22Rv1 (cell line): ENCODE results near the gene PIGZ.

Experiments
- H3K27ac ChIP-seq: fragments of 450-650 bp; 2 replicates; pipeline ENCODE4 v1.5.1; 2017
- ZFX ChIP-seq: fragments of 450-650 bp; IDR thresholded peaks from 2 replicates; pipeline ENCODE4 v1.6.1; 2017; ENCODE audit warnings: antibody characterized with exemption, borderline replicate concordance
- TF ChIP-seq, protein P1 (sequence below): fragments of 450-650 bp; IDR thresholded peaks from 2 replicates; pipeline ENCODE4 v1.5.1; 2017; ENCODE audit warnings: mild to moderate bottlenecking

Gene PIGZ

DNA sequence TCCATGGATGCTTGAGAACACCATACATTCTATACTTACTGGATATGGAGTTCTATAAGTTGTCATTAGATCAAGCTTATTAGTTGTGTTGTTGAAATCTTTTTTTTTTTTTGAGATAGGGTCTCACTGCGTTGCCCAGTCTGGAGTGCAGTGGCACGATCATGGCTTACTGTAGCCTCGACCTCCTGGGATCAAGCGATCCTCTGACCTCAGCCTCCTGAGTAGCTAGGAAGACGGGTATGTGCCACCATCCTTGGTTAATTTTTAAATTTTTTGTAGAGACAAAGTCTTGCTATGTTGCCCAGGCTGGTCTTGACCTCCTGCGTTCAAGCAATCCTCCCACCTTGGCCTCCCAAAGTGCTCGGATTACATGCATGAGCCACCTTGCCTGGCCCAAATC, 13.8 kb downstream of the PIGZ start:
- no peak overlapping the region for H3K27ac ChIP-seq
- no peak for TF ChIP-seq ZFX
- TF ChIP-seq, protein P1, sequence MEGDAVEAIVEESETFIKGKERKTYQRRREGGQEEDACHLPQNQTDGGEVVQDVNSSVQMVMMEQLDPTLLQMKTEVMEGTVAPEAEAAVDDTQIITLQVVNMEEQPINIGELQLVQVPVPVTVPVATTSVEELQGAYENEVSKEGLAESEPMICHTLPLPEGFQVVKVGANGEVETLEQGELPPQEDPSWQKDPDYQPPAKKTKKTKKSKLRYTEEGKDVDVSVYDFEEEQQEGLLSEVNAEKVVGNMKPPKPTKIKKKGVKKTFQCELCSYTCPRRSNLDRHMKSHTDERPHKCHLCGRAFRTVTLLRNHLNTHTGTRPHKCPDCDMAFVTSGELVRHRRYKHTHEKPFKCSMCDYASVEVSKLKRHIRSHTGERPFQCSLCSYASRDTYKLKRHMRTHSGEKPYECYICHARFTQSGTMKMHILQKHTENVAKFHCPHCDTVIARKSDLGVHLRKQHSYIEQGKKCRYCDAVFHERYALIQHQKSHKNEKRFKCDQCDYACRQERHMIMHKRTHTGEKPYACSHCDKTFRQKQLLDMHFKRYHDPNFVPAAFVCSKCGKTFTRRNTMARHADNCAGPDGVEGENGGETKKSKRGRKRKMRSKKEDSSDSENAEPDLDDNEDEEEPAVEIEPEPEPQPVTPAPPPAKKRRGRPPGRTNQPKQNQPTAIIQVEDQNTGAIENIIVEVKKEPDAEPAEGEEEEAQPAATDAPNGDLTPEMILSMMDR, result no peak

DNA sequence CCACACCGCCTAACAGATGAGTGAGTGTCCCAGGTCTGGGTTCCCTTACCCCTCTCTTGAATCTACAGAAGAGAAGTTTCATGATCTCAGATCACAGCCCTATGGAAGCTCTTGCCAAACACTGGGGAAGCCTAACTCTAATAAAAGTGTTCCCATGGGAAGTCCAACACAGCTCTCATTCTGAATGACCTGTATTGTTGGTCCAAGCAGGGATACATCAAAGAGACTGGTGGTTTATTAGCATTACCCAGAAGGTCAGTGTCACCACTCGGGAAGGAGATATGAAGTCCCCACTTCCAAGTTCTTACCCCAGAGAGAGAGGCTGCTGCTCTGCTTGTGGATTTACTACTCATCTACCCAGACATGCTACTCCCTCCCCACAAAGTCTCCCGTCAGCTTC, 17.3 kb downstream of the PIGZ start:
- TF ChIP-seq ZFX, result no peak
- TF ChIP-seq, protein P1, result no peak
- H3K27ac ChIP-seq, result no peak overlapping the region

- TF ChIP-seq, protein P1, result no peak
- no peak for TF ChIP-seq ZFX
Measured at GRCh38 chr3:196949750-196950149, 18.9 kb downstream of the PIGZ start.

GRCh38 chr3:196949285-196949619, 19.4 kb downstream of the PIGZ start:
- TF ChIP-seq ZFX, result no peak
- TF ChIP-seq, protein P1, result no peak
- no peak overlapping the region for H3K27ac ChIP-seq

More at GRCh38 chr3:196949750-196950149, 18.9 kb downstream of the PIGZ start:
- H3K27ac ChIP-seq, result no peak overlapping the region

DNA sequence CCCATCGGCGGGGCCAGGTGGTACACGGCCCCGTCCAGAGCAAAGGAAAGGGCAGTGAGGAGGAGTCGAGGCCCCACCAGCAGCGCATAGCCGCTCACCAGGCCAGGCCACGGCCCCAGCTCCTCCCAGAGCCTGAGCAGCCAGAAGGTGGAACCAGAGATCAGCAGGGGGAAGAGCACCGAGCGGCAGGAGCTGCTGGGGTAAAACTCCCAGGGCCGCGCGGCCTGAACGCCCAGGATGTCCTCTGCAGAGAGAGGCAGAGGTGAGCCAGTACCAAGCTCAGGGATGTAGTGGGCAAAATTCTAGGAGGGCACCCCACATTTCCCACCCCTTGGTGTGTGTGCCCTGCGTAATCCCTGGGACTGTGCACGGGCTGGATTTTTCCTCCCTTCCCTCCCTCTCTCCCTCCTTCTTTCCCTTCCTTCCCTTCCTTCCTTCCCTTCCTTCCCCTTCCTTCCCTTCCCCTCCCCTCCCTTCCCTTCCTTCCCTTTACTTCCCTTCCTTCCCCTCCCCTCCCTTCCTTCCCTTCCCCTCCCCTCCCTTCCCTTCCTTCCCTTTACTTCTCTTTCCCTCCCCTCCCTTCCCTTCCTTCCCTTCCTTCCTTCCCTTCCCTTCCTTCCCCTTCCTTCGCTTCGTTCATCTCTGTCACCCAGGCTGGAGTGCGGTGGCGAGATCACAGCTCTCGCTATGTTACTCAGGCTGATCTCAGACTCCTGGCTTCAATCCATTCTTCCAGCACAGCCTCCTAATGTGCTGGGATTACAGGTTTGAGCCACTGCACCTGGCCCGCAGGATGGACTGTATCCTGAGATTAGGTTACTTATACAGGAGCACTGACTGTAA, 20.0 kb downstream of the PIGZ start:
- TF ChIP-seq, protein P1, result no peak
- TF ChIP-seq ZFX, result no peak
- no peak overlapping the region for H3K27ac ChIP-seq

GRCh38 chr3:196947860-196948441, 20.7 kb downstream of the PIGZ start:
- TF ChIP-seq, protein P1, result no peak
- TF ChIP-seq ZFX, result no peak
- no peak overlapping the region for H3K27ac ChIP-seq
